Mesendoderm (in vitro differentiated cells): Measurements from ENCODE around the gene SMO. TPM values are rescaled to one million over a fixed set of nuclear protein-coding genes. Genes with fewer than 3 reads are reported as not detected.

Experiments
- DNase-seq: peaks from one replicate; pipeline ENCODE4 v3.0.0; 2013
- H2AK5ac ChIP-seq: 2 replicates; pipeline ENCODE4 v1.6.1; 2013; ENCODE audit warnings: low read length, inconsistent platforms
- H2BK120ac ChIP-seq: 2 replicates; pipeline ENCODE4 v1.6.1; 2013; ENCODE audit warnings: low read depth, mild to moderate bottlenecking, low read length, moderate library complexity, mixed read lengths
- H2BK15ac ChIP-seq: replicated peaks from 2 replicates; pipeline ENCODE4 v1.6.1; 2013; ENCODE audit warnings: low read depth, mild to moderate bottlenecking, moderate library complexity
- H2BK5ac ChIP-seq: 2 replicates; pipeline ENCODE4 v1.6.1; 2013; ENCODE audit warnings: low read length, inconsistent platforms
- H3K18ac ChIP-seq: 2 replicates; pipeline ENCODE4 v1.6.1; 2013; ENCODE audit warnings: mild to moderate bottlenecking, low read length, mixed read lengths
- H3K23ac ChIP-seq: one replicate; pipeline ENCODE4 v1.6.1; 2013; ENCODE audit warnings: low read length
- H3K27ac ChIP-seq: 2 replicates; pipeline ENCODE4 v1.5.1; 2013; ENCODE audit warnings: low read depth, mild to moderate bottlenecking, inconsistent platforms, low read length, moderate library complexity
- H3K27me3 ChIP-seq: 2 replicates; pipeline ENCODE4 v1.6.1; 2013; ENCODE audit warnings: low read length, control low read depth, mild to moderate bottlenecking, inconsistent platforms; ENCODE audit not compliant: insufficient read depth, poor library complexity
- H3K36me3 ChIP-seq: 2 replicates; pipeline ENCODE4 v1.6.1; 2013; ENCODE audit warnings: low read length, inconsistent platforms; ENCODE audit not compliant: control insufficient read depth, insufficient read depth
- H3K4ac ChIP-seq: one replicate; pipeline ENCODE4 v1.6.1; 2013; ENCODE audit warnings: low read depth, mild to moderate bottlenecking, low read length, moderate library complexity
- H3K4me1 ChIP-seq: 2 replicates; pipeline ENCODE4 v1.6.1; 2013; ENCODE audit warnings: low read depth, low read length, inconsistent platforms; ENCODE audit not compliant: control insufficient read depth
- H3K4me2 ChIP-seq: 2 replicates; pipeline ENCODE4 v1.6.1; 2013; ENCODE audit warnings: low read length
- H3K4me3 ChIP-seq: 2 replicates; pipeline ENCODE4 v1.5.1; 2013; ENCODE audit warnings: mild to moderate bottlenecking, low read length
- H3K56ac ChIP-seq: one replicate; pipeline ENCODE4 v1.6.1; 2013; ENCODE audit warnings: low read length
- H3K79me1 ChIP-seq: 2 replicates; pipeline ENCODE4 v1.6.1; 2013; ENCODE audit warnings: low read length, inconsistent platforms
- H3K79me2 ChIP-seq: 2 replicates; pipeline ENCODE4 v1.6.1; 2013; ENCODE audit warnings: mild to moderate bottlenecking, low read length; ENCODE audit not compliant: control insufficient read depth, insufficient read depth
- H3K9ac ChIP-seq: 2 replicates; pipeline ENCODE4 v1.6.1; 2013; ENCODE audit warnings: low read length, inconsistent platforms
- H4K5ac ChIP-seq: one replicate; pipeline ENCODE4 v1.6.1; 2013; ENCODE audit warnings: low read length
- H4K8ac ChIP-seq: one replicate; pipeline ENCODE4 v1.6.1; 2013; ENCODE audit warnings: low read depth, mild to moderate bottlenecking, control low read depth, low read length, moderate library complexity
- WGBS: extraction: QIAGEN DNeasy Blood & Tissue Kit; methylation state at CpG from one replicate; pipeline ENCODE4 v1.1.7; 2013; ENCODE audit warnings: low lambda C conversion rate, missing lambda C conversion rate; ENCODE audit not compliant: insufficient coverage; ENCODE audit errors: extremely low coverage; 5-methylcytosine and 5-hydroxymethylcytosine counted together
- polyA plus RNA-seq, 2 experiments: library from polyadenylated mRNA; stranded (reverse); fragments of 200-250 nt; gene quantifications; one replicate each; pipeline ENCODE4 v1.2.3, GENCODE V29; 2013

The SMO gene
- polyA plus RNA-seq (2013, experiment 1 of 2), result 29.4 TPM
- 30.0 TPM for polyA plus RNA-seq (2013, experiment 2 of 2)

DNA sequence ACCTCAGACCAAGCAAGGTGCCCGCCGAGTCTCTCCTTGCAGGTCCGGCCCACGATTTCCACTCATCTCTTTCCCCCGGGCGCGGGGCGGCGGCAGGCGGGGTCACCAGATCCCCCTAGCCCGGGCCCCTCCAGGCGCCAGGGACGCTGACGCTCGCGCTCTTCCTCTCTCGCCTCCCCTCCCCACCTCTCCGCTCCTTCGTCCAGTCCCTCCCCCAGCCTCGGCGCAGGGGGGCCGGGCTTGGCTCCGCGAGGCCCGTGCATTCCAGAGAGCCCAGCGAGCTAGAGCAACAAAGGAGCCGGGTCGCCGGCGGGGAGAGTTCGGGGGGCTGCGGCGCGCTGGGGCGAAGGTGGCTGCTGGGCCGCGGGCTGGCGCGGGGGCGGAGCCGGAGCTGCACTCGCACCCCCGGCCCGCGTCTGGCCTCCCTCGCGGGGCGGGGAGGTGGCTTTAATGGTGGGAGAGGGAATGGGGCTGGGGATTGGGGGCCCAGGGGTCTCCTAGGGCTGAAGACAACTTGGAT, at the start of gene SMO:
Gene SMO (plus strand): TSS at position 262 of the 520 bp plus-strand sequence. CDS start 519 bp downstream, outside the sequence.
- H4K5ac ChIP-seq, result no peak within 1 kb of the TSS
- H2BK5ac ChIP-seq, result no peak within 1 kb of the TSS
- H3K9ac ChIP-seq, result peak within 1 kb of the TSS; percentile 95
- peak within 1 kb of the TSS; percentile 91 for H4K8ac ChIP-seq
- peak within 1 kb of the TSS; percentile 55 for H3K27ac ChIP-seq
- H3K18ac ChIP-seq, result peak within 1 kb of the TSS; percentile 98
- H2BK15ac ChIP-seq, result no peak within 1 kb of the TSS
- H3K4me2 ChIP-seq, result peak within 1 kb of the TSS; percentile 86
- H3K79me2 ChIP-seq, result peaks cover 35% of the 10 kb centered on the region
- peaks cover 6% of the 10 kb centered on the region for H3K4me1 ChIP-seq
- peak; percentile 89 for DNase-seq
- H2AK5ac ChIP-seq, result no peak within 1 kb of the TSS
- WGBS, result no CpG with 5 or more reads among the region's 48 CpGs
- H3K27me3 ChIP-seq, result peaks cover 2% of the 10 kb centered on the region
- peak within 1 kb of the TSS; percentile 43 for H3K4me3 ChIP-seq
- H2BK120ac ChIP-seq, result peak within 1 kb of the TSS; percentile 56
- peak within 1 kb of the TSS; percentile 75 for H3K23ac ChIP-seq
- peak within 1 kb of the TSS; percentile 90 for H3K56ac ChIP-seq
- H3K79me1 ChIP-seq, result peaks cover 20% of the 10 kb centered on the region
- no peaks in the 10 kb centered on the region for H3K36me3 ChIP-seq
- peak within 1 kb of the TSS; percentile 92 for H3K4ac ChIP-seq

DNA sequence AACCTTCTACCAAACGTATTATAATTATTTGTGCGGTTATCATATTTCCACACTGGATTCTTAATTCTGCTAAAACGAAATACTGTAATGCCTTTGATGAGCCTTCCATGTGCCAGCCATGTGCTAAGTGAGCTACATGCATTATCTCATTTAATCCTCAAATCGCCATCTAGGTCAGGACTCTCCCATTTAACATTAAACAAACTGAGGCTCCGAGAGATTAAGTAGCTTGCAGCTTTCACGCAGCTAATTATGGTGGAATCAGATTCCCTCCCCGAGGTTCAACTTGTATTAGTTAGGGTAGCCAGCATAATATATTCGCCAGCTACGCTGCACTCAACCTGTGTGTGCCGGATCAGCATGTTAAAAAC, 44.7 kb upstream of the SMO start:
- H3K27me3 ChIP-seq, result peaks cover 3% of the 10 kb centered on the region
- H3K4me2 ChIP-seq, result no peak overlapping the region
- no peaks in the 10 kb centered on the region for H3K4me1 ChIP-seq
- no peak overlapping the region for H2BK5ac ChIP-seq
- no peak overlapping the region for H3K4ac ChIP-seq
- no peak overlapping the region for H3K56ac ChIP-seq
- 100% methylated on average over 3 of the region's 10 CpGs for WGBS
- H3K4me3 ChIP-seq, result no peak overlapping the region
- H2BK120ac ChIP-seq, result no peak overlapping the region
- no peak overlapping the region for H3K18ac ChIP-seq
- no peaks in the 10 kb centered on the region for H3K79me2 ChIP-seq
- H2BK15ac ChIP-seq, result no peak overlapping the region
- H3K23ac ChIP-seq, result no peak overlapping the region
- no peak overlapping the region for H3K9ac ChIP-seq
- H3K36me3 ChIP-seq, result no peaks in the 10 kb centered on the region
- DNase-seq, result no peak
- H2AK5ac ChIP-seq, result no peak overlapping the region
- no peaks in the 10 kb centered on the region for H3K79me1 ChIP-seq
- no peak overlapping the region for H4K5ac ChIP-seq
- H3K27ac ChIP-seq, result no peak overlapping the region
- H4K8ac ChIP-seq, result no peak overlapping the region

DNA sequence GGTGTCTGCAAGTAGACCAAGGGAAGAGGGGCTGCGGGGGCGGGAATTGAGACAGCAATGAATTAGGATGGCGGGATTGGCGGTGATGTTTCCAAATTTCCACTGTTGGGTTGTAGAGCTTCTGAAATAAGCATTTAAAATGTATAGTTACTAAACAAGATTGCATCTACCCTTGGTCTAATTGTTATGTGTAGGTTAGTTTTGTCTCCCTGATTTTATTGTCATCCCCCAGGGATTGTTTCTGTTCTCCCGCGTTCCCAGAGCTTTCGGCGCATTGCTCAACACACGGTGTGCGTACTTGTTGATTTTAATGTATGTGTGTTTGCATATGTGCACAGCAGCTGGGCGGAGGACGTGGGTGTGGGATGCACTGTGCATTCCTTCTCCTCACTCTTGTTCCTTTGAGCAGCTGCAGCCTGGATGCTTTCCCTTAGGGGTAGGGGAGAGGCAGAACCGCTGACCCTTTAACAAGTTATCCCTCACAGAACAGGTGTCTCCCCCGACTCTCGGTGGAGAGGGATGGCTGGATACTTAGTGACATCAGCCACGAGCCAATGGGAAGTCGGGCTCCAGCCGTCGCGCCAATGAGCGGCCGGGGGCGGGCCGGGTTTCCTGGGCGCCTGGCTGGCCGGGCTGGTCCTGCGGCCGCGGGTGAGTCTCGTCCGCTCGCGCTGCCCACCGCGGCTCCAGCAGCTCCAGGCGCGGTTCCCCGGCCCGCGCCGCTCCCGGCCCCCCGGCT, 44.2 kb upstream of the SMO start, which contains the start of gene TSPAN33:
Gene TSPAN33 (plus strand): TSS at position 613 of the 739 bp plus-strand sequence. CDS start 274 bp downstream, outside the sequence.
- H2BK120ac ChIP-seq, result no peak within 1 kb of the TSS
- DNase-seq, result peak; percentile 80
- H3K27me3 ChIP-seq, result peaks cover 3% of the 10 kb centered on the region
- H3K79me1 ChIP-seq, result no peaks in the 10 kb centered on the region
- no peak within 1 kb of the TSS for H2AK5ac ChIP-seq
- H3K23ac ChIP-seq, result no peak within 1 kb of the TSS
- no peaks in the 10 kb centered on the region for H3K4me1 ChIP-seq
- H3K79me2 ChIP-seq, result no peaks in the 10 kb centered on the region
- H4K8ac ChIP-seq, result no peak within 1 kb of the TSS
- H3K27ac ChIP-seq, result no peak within 1 kb of the TSS
- peak within 1 kb of the TSS; percentile 37 for H3K56ac ChIP-seq
- no peaks in the 10 kb centered on the region for H3K36me3 ChIP-seq
- H3K4me3 ChIP-seq, result peak within 1 kb of the TSS; percentile 8
- no peak within 1 kb of the TSS for H3K4ac ChIP-seq
- no CpG with 5 or more reads among the region's 43 CpGs for WGBS
- no peak within 1 kb of the TSS for H2BK5ac ChIP-seq
- peak within 1 kb of the TSS; percentile 45 for H3K4me2 ChIP-seq
- no peak within 1 kb of the TSS for H2BK15ac ChIP-seq
- H3K18ac ChIP-seq, result peak within 1 kb of the TSS; percentile 43
- no peak within 1 kb of the TSS for H4K5ac ChIP-seq
- H3K9ac ChIP-seq, result peak within 1 kb of the TSS; percentile 48

DNA sequence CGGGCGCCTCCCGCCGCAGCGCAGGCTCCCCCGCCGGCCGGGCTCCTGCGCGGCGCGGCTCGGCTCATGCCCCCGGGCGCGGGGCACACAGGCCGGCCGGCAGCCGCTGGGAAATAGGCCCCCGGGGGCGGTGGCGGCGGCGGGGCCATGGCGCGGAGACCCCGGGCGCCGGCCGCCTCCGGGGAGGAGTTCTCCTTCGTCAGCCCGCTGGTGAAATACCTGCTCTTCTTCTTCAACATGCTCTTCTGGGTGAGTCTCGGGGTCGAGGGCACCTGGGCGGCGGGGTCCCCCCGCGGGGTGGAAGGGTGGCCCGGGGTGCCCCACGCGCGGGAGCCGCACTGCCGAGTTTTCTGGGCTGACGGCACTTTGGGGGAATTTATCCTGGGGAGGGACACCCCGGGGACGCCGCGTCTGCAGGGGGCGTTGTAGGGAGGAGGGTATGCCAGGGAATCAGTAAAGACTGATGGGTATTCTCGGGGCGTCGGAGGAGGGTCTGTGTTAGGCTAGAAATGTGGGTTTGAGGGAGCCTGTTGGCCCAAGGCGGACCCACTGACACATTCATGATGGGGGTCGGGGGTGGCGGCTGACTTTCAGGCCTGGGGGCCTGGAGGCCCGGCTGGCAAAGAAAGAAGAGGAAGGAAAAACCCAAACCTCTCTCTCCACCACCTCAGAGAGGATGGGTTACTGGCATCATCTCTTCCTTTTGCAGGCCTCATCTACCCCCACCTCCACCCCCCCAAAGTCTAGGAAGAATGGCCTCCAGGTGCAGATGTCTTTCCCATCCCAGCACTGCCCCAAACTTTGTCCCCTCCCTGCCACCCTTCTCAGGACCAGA, 43.4 kb upstream of the SMO start:
- H3K79me2 ChIP-seq, result no peaks in the 10 kb centered on the region
- DNase-seq, result no peak
- no peak overlapping the region for H2AK5ac ChIP-seq
- WGBS, result no CpG with 5 or more reads among the region's 58 CpGs
- no peak overlapping the region for H4K8ac ChIP-seq
- peak overlapping the region; percentile 8 for H3K4me3 ChIP-seq
- no peak overlapping the region for H2BK120ac ChIP-seq
- no peak overlapping the region for H4K5ac ChIP-seq
- H3K4me1 ChIP-seq, result no peaks in the 10 kb centered on the region
- no peaks in the 10 kb centered on the region for H3K79me1 ChIP-seq
- peak overlapping the region; percentile 37 for H3K56ac ChIP-seq
- peak overlapping the region; percentile 43 for H3K18ac ChIP-seq
- H3K9ac ChIP-seq, result peak overlapping the region; percentile 48
- H2BK15ac ChIP-seq, result no peak overlapping the region
- H3K4me2 ChIP-seq, result peak overlapping the region; percentile 45
- H3K23ac ChIP-seq, result no peak overlapping the region
- no peak overlapping the region for H2BK5ac ChIP-seq
- H3K36me3 ChIP-seq, result no peaks in the 10 kb centered on the region
- H3K4ac ChIP-seq, result no peak overlapping the region
- H3K27ac ChIP-seq, result no peak overlapping the region
- peaks cover 3% of the 10 kb centered on the region for H3K27me3 ChIP-seq

- no peak overlapping the region for H2AK5ac ChIP-seq
- no peaks in the 10 kb centered on the region for H3K79me1 ChIP-seq
- peaks cover 3% of the 10 kb centered on the region for H3K27me3 ChIP-seq
- H3K9ac ChIP-seq, result no peak overlapping the region
- no peaks in the 10 kb centered on the region for H3K36me3 ChIP-seq
- WGBS, result no CpG with 5 or more reads among the region's 8 CpGs
- no peak overlapping the region for H2BK5ac ChIP-seq
- no peak overlapping the region for H3K27ac ChIP-seq
- no peak overlapping the region for H3K18ac ChIP-seq
- no peaks in the 10 kb centered on the region for H3K79me2 ChIP-seq
- H3K4me1 ChIP-seq, result no peaks in the 10 kb centered on the region
- no peak overlapping the region for H3K23ac ChIP-seq
- H4K8ac ChIP-seq, result no peak overlapping the region
- H3K56ac ChIP-seq, result no peak overlapping the region
- H3K4ac ChIP-seq, result no peak overlapping the region
- no peak overlapping the region for H3K4me2 ChIP-seq
- DNase-seq, result no peak
- no peak overlapping the region for H2BK120ac ChIP-seq
- no peak overlapping the region for H2BK15ac ChIP-seq
- H4K5ac ChIP-seq, result no peak overlapping the region
- H3K4me3 ChIP-seq, result no peak overlapping the region
Measured at GRCh38 chr7:129146237-129146979, 42.0 kb upstream of the SMO start.
